PFSK-1 (cell line): ENCODE results near the gene BRF1.

ENCODE experiments used
- FOXP2 ChIP-seq: optimal IDR thresholded peaks from 2 replicates; pipeline ENCODE3; 2011; ENCODE audit warnings: borderline replicate concordance, control low read depth, inconsistent platforms; ENCODE audit not compliant: insufficient read depth; ENCODE audit errors: extremely low read length, extremely low read depth
- POLR2AphosphoS5 ChIP-seq: IDR thresholded peaks from 2 replicates; pipeline ENCODE4 v1.6.1; 2012; ENCODE audit warnings: low read depth, mild to moderate bottlenecking, control low read depth, low read length, moderate library complexity
- SIN3A ChIP-seq: IDR thresholded peaks from 2 replicates; pipeline ENCODE4 v1.6.1; 2012; ENCODE audit warnings: mild to moderate bottlenecking, low read length, moderate library complexity, borderline replicate concordance; ENCODE audit not compliant: insufficient read depth
- TAF1 ChIP-seq: IDR thresholded peaks from 2 replicates; pipeline ENCODE4 v1.6.1; 2012; ENCODE audit warnings: low read length, control low read depth, borderline replicate concordance; ENCODE audit not compliant: insufficient read depth
- TF ChIP-seq, protein P1 (sequence below), 2 experiments: IDR thresholded peaks; 2 replicates each; pipeline versions ENCODE4 v1.6.1 to v1.8.0; 2011 to 2012; ENCODE audit warnings: low read depth in 2 of 2, low read length in 2 of 2, control low read depth in 1 of 2, inconsistent platforms in 1 of 2, mild to moderate bottlenecking in 1 of 2, moderate library complexity in 1 of 2; ENCODE audit not compliant: insufficient read depth in 1 of 2

BRF1 gene

DNA sequence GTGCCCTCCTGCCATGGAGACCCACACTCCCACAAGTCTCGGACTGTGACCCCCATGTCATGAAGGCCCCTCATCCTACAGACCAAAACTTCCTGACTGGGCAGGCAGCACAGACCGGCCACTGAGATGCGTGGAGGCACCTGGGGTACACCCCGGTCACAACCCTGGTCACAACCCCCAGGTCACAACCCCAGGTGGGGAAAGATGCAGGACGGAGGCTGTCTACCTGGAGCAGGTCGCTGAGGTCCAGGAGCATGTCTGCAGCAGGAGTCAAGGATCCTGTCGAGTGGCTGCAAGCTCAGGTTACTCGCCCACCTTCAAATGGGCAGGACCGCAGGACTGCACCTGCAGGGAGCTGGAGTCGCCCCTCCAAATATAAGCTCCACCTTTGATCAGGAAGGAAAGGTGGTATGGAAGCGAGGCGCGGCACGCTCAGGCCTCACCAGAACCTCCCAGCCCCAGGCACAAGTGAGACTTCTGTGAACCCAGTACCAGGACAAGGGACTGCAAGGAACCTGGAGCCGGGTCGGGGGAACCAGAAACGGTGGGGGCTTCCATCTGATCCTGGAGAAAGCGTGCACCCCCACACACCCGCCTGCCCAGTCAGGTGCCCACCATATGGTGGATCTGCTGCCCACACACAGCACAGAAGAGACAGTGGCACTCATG is 44.4 kb downstream of the BRF1 start:
- TF ChIP-seq SIN3A: no peak
- no peak for TF ChIP-seq TAF1
- TF ChIP-seq, protein P1, sequence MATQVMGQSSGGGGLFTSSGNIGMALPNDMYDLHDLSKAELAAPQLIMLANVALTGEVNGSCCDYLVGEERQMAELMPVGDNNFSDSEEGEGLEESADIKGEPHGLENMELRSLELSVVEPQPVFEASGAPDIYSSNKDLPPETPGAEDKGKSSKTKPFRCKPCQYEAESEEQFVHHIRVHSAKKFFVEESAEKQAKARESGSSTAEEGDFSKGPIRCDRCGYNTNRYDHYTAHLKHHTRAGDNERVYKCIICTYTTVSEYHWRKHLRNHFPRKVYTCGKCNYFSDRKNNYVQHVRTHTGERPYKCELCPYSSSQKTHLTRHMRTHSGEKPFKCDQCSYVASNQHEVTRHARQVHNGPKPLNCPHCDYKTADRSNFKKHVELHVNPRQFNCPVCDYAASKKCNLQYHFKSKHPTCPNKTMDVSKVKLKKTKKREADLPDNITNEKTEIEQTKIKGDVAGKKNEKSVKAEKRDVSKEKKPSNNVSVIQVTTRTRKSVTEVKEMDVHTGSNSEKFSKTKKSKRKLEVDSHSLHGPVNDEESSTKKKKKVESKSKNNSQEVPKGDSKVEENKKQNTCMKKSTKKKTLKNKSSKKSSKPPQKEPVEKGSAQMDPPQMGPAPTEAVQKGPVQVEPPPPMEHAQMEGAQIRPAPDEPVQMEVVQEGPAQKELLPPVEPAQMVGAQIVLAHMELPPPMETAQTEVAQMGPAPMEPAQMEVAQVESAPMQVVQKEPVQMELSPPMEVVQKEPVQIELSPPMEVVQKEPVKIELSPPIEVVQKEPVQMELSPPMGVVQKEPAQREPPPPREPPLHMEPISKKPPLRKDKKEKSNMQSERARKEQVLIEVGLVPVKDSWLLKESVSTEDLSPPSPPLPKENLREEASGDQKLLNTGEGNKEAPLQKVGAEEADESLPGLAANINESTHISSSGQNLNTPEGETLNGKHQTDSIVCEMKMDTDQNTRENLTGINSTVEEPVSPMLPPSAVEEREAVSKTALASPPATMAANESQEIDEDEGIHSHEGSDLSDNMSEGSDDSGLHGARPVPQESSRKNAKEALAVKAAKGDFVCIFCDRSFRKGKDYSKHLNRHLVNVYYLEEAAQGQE (IDR thresholded peaks at IDR 0.05; ENCODE audit: insufficient read depth in 1 of 2, low read depth in 2 of 2, low read length in 2 of 2): no peak
- no peak for TF ChIP-seq POLR2AphosphoS5
- TF ChIP-seq FOXP2: no peak

DNA sequence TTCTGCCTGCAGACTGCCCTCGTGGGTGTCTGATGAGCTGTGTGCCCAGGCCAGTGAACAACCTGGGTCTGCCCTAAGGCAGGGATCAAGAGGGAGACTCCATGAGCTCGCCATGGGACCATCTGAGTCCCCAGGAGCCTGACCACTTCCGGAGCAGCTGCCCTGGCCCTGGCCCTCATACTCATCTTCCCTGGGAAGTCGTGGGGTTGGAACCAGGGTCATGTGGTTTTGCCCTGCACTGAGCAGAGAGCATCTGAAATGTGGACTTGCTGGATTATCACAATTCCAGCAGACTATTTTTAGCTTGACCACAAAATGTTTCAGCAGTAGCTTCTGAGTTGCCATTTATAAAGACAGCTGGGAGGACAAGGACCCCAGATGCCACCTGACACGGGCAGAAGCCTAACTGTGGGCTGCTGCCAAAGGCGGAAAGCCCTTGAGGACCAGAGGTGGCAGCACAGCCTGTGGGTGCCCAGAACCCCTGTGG is 45.7 kb downstream of the BRF1 start:
- TF ChIP-seq, protein P1 (IDR thresholded peaks at IDR 0.05; ENCODE audit: insufficient read depth in 1 of 2, low read depth in 2 of 2, low read length in 2 of 2): no peak
- TF ChIP-seq TAF1: no peak
- TF ChIP-seq POLR2AphosphoS5: no peak
- no peak for TF ChIP-seq FOXP2
- no peak for TF ChIP-seq SIN3A

DNA sequence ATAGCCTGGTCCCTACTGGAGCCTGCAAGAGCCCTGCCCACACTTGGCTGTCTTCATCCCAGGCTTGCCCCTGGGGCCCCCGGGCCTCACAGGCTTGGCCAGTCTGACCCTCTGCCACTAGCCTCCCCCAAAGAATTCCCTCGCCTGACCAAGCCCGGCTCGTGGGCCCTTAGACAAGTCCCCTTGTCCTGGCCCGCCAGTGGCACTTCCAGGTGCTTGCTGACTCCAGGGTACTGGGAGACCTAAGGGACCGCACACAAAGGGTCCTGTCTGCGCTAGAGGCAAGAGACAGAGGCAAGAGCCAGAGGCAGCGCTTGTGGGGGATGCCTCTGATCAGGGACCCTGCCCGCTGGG is 47.5 kb downstream of the BRF1 start:
- TF ChIP-seq POLR2AphosphoS5: no peak
- no peak for TF ChIP-seq TAF1
- TF ChIP-seq FOXP2: no peak
- TF ChIP-seq, protein P1 (IDR thresholded peaks at IDR 0.05; ENCODE audit: insufficient read depth in 1 of 2, low read depth in 2 of 2, low read length in 2 of 2): no peak
- no peak for TF ChIP-seq SIN3A

DNA sequence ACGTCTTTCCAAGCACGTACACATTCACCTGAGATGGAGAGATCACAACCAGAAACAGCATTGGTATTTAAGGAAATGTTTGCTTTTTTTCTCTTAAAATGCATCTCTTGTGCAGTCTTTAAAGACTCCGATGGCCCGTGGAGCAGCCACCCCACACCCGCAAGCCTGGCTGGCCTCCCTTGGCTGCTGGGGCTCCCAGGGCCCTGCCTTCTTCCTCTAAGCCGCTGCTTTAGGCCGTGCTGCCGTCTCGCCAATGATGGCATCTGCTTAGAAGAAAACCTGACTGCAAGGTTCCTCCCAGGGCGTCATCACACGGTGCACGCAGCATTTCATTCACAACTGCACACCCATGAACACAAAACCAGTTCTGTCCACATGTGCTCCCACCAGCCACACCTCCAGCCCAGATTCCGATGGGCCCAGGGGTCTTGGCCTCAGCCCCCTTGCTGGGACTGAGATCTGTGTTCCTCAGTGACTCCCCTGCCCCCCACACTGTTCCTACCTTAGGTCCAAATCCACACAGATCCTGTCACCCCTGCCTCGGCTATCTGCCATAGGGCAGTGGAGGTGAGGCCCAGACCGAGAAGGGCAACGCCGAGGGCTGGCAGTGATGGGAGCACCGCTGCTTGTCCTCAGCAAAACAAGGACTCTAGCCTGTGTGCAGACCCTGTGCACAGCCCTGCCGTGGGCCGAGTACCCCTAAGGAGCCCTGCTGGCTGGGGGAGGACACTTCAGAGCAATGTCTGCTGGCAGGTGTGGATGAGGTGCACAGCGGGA is 48.1 kb downstream of the BRF1 start:
- TF ChIP-seq, protein P1 (IDR thresholded peaks at IDR 0.05; ENCODE audit: insufficient read depth in 1 of 2, low read depth in 2 of 2, low read length in 2 of 2): no peak
- TF ChIP-seq TAF1 (no peak), POLR2AphosphoS5 (no peak), SIN3A (no peak), FOXP2 (no peak)
